Measurements from ENCODE around the gene ZNF516.

ZNF516 gene

GRCh38 chr18:76343938-76344569, 151.0 kb downstream of the ZNF516 start:
- DNase-seq (ENCODE audit: low read depth in 2 of 2) = no peak

DNA sequence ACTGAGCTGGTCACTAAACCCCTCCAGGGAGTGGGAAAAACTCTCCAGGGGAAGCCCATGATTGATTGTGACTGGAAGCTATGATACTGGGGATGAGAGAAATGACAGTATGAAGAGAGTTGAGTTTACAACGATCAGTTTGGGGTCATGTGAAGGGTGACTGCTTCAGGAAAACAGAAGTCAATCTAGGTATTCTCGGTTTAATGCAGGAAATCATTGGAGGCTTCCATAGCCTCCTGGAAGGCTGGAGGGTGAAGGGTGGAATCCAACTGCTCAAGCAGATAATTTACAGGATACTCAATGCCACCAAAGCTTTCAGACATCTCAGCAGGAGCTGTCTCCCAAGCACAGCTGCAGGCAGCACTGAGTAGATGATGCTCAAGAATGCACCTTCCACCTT, 154.6 kb downstream of the ZNF516 start:
- no peak for DNase-seq (ENCODE audit: low read depth in 2 of 2)

- no peak for DNase-seq (ENCODE audit: low read depth in 2 of 2)
Observed at GRCh38 chr18:76339246-76339620, 155.8 kb downstream of the ZNF516 start.

GRCh38 chr18:76338619-76339245, 156.3 kb downstream of the ZNF516 start:
- DNase-seq (ENCODE audit: low read depth in 2 of 2) = no peak

DNA sequence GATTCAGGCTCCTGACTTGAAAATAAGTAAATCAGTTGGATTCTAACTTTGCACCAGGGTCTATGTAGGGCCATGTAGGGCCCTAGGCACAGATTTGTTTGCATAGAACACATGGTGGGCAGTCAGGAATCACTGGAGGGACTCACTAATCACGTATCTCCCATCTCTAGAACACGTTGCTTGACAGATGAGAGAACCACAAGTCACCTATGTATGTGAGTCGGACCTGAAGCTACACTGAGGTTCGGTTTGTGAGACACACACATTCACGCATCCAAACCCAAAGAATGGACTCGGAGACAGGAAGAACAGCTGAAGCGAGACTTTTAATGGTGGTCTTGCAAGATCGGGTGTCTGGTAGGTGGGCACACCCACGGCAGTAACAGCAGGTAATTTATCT, 157.0 kb downstream of the ZNF516 start:
- DNase-seq (ENCODE audit: low read depth in 2 of 2) = no peak

DNA sequence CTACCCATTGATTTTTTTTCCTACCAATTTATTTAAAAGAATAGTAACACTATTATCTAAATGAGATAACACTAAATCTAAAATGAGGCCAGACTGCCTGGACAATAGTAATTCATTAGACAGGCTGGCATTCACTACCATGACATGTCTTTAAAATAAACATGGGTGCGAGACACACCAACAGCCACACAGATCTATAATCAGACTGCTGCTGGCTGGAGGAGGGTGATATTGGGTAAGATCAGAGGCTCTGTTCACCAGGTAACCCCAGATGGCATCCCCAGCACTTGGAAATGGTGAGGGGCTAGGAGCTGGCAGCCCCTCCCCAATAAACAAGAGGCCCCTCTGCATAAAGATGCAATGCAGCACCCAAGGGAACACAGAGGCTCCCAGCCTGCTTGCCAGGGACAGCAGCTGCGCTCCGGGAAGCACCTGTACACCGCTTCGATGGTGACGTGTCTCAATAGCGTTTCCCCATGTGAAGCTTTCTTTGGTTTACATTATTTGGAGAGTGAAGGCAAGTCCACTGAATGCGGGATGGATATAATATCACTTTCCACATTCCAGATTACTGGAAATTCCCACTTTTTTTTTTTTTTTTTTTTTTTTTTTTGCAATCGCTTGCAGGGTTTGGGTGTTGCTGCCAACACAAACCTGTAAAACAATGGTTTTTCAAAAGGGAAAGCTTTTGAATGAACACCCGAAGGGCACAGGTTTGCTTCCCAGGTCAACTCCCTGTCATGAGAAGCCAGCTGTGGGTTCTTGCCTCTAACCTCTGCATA, 159.0 kb downstream of the ZNF516 start:
- no peak for DNase-seq (ENCODE audit: low read depth in 2 of 2)

- no peak for DNase-seq (ENCODE audit: low read depth in 2 of 2)
Observed at GRCh38 chr18:76328140-76328539, 166.9 kb downstream of the ZNF516 start.

GRCh38 chr18:76323891-76324290, 171.2 kb downstream of the ZNF516 start:
- no peak for DNase-seq (ENCODE audit: low read depth in 2 of 2)

DNA sequence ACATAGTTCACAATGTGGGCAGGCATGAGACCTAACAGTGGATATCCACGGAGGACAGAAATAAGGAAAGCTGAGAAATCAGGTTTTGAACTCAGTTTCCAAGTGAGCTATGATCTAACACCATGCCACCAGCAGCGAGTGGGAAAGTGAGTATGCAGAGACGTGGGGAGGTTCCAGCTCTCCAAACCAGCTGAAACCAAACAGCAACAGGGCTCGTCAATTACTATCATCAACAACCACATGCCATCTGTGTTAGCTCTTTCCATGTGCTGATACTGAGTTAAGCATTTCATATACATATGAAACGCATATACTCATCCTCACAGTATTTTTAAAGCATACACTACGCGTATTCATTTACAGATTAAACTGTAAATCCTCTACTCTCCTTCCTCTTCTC, 172.4 kb downstream of the ZNF516 start:
- no peak for DNase-seq (ENCODE audit: low read depth in 2 of 2)

GRCh38 chr18:76319366-76319765, 175.7 kb downstream of the ZNF516 start:
- no peak for DNase-seq (ENCODE audit: low read depth in 2 of 2)

DNA sequence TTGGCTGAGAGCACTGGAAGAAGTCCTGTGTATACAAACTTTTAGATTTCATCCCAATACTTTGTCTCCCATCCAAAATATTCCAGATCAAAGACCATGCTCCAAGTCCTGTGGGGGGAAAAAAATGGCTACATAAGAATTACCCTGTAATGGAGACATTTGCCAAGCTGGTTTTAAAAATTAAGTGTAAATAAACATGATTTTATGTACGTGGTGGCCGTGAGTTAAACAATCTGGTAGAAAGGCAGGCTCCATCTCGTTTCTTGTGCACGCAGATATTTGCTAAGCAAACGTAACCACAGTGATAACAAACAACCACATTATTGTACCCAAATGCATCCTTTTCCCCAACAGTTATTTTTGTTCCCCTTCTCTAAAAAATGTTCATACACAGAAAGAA, 176.4 kb downstream of the ZNF516 start:
- DNase-seq (ENCODE audit: low read depth in 2 of 2) = no peak

GRCh38 chr18:76317136-76317535, 177.9 kb downstream of the ZNF516 start:
- no peak for DNase-seq (ENCODE audit: low read depth in 2 of 2)

GRCh38 chr18:76315722-76316230, 179.3 kb downstream of the ZNF516 start:
- no peak for DNase-seq (ENCODE audit: low read depth in 2 of 2)

DNA sequence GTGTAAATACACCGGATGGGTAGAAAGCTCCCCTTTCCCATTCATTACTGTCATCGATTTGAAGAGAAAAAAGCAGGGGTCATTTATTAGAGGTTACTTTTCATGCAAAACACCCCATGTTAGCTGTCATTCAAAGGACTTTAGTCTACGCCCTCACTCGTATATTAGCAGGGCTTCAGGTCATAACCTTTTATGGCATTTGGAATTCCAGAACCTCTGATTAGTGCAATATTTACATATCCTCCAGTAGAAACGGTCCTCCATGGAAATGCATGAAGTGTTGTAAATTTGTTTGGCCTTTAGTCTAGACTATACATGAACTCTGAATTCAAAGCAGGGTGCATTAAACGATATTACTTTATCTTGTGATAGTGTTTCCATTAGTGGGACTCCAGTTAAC, 180.5 kb downstream of the ZNF516 start:
- no peak for DNase-seq (ENCODE audit: low read depth in 2 of 2)

- no peak for DNase-seq (ENCODE audit: low read depth in 2 of 2)
Observed at GRCh38 chr18:76314015-76314414, 181.0 kb downstream of the ZNF516 start.
